SU-DHL-6 (cell line): ENCODE measurements around the gene KCNF1.

Experiments used
- H2AFZ ChIP-seq: fragments of 200-600 bp; sonication (generic); 2 replicates; pipeline ENCODE4 v1.6.1; 2014; ENCODE audit warnings: low read depth, mild to moderate bottlenecking, moderate library complexity, mixed read lengths, antibody characterized with exemption, low read length; ENCODE audit not compliant: severe bottlenecking
- H3F3A ChIP-seq: fragments of 200-600 bp; shearing (Covaris generic); 2 replicates; pipeline ENCODE4 v1.6.0; 2016; ENCODE audit warnings: antibody characterized with exemption, mild to moderate bottlenecking; ENCODE audit not compliant: insufficient read depth
- H3K27ac ChIP-seq: fragments of 200-600 bp; sonication (generic); 2 replicates; pipeline ENCODE4 v1.5.1; 2016; ENCODE audit warnings: low read depth, mild to moderate bottlenecking, low read length, moderate library complexity, mixed read lengths
- H3K27me3 ChIP-seq: fragments of 200-600 bp; sonication (generic), shearing (Covaris generic); 2 replicates; pipeline ENCODE4 v1.6.0; 2014; ENCODE audit warnings: mild to moderate bottlenecking, low read length
- H3K36me3 ChIP-seq: fragments of 200-600 bp; sonication (generic); 2 replicates; pipeline ENCODE4 v1.6.1; 2014; ENCODE audit warnings: mild to moderate bottlenecking, low read length, mixed read lengths
- H3K4me2 ChIP-seq: fragments of 300-600, 200-600 bp; shearing (Covaris generic), sonication (generic); 2 replicates; pipeline ENCODE4 v1.6.0; 2014; ENCODE audit warnings: low read length, low read depth, mild to moderate bottlenecking; ENCODE audit not compliant: poor library complexity, severe bottlenecking
- H3K4me3 ChIP-seq: fragments of 200-600 bp; sonication (generic); 2 replicates; pipeline ENCODE4 v1.5.1; 2014; ENCODE audit warnings: antibody characterized with exemption, low read length, mild to moderate bottlenecking, mixed read lengths; ENCODE audit not compliant: insufficient read depth, poor library complexity, severe bottlenecking
- H3K79me2 ChIP-seq: fragments of 200-600 bp; sonication (generic); 2 replicates; pipeline ENCODE4 v1.6.1; 2014; ENCODE audit warnings: mild to moderate bottlenecking, low read length, moderate library complexity; ENCODE audit not compliant: insufficient read depth
- H3K9ac ChIP-seq: fragments of 200-600 bp; sonication (generic); 2 replicates; pipeline ENCODE4 v1.7.0; 2014; ENCODE audit warnings: mild to moderate bottlenecking, low read length
- H3K9me2 ChIP-seq: fragments of 200-600 bp; sonication (generic); replicated peaks from 2 replicates; pipeline ENCODE4 v1.6.1; 2014; ENCODE audit warnings: low read length; ENCODE audit not compliant: insufficient read depth
- H3K9me3 ChIP-seq: fragments of 200-600 bp; sonication (generic); 2 replicates; pipeline ENCODE4 v1.6.1; 2014; ENCODE audit warnings: low read length, mixed read lengths; ENCODE audit not compliant: insufficient read depth
- H4K20me1 ChIP-seq: fragments of 200-600 bp; sonication (generic); 2 replicates; pipeline ENCODE4 v1.6.1; 2014; ENCODE audit warnings: low read depth, mild to moderate bottlenecking, antibody characterized with exemption, low read length, moderate library complexity, mixed read lengths
- CTCF ChIP-seq: fragments of 200-600 bp; sonication (generic); IDR thresholded peaks from one replicate; pipeline ENCODE4 v1.5.1; 2017; ENCODE audit warnings: antibody characterized with exemption, mild to moderate bottlenecking, low read length, moderate library complexity; ENCODE audit not compliant: insufficient read depth, poor library complexity, severe bottlenecking
- EZH2phosphoT487 ChIP-seq: fragments of 200-600 bp; sonication (generic), shearing (Covaris generic); conservative IDR thresholded peaks from 2 replicates; pipeline ENCODE4 v1.6.1; 2018; ENCODE audit warnings: mild to moderate bottlenecking, antibody characterized with exemption, low read length, moderate library complexity, mixed read lengths

Gene KCNF1

GRCh38 chr2:10914272-10914693 is 2.5 kb downstream of the KCNF1 start:
- H3K4me2 ChIP-seq: no peak overlapping the region
- no peaks in the 10 kb centered on the region for H3K79me2 ChIP-seq
- H4K20me1 ChIP-seq: no peaks in the 10 kb centered on the region

GRCh38 chr2:10915236-10915635 is 3.5 kb downstream of the KCNF1 start:
- H3F3A ChIP-seq: no peaks in the 10 kb centered on the region

More at GRCh38 chr2:10914272-10914693, 2.5 kb downstream of the KCNF1 start:
- Histone ChIP-seq H3K9ac (no peak overlapping the region), H3K36me3 (no peaks in the 10 kb centered on the region), H3K4me3 (no peak overlapping the region), H3K27ac (no peak overlapping the region), H3K27me3 (no peaks in the 10 kb centered on the region), H3F3A (no peaks in the 10 kb centered on the region), H2AFZ (no peak overlapping the region), H3K9me3 (no peaks in the 10 kb centered on the region), H3K9me2 (no peaks in the 10 kb centered on the region)
- TF ChIP-seq CTCF: no peak
- no peak for TF ChIP-seq EZH2phosphoT487

GRCh38 chr2:10915731-10916276 is 4.1 kb downstream of the KCNF1 start:
- Histone ChIP-seq H3K9me2 (no peaks in the 10 kb centered on the region), H3F3A (no peaks in the 10 kb centered on the region), H4K20me1 (no peaks in the 10 kb centered on the region), H3K9me3 (no peaks in the 10 kb centered on the region), H2AFZ (no peak overlapping the region), H3K9ac (no peak overlapping the region), H3K4me2 (no peak overlapping the region), H3K4me3 (no peak overlapping the region), H3K27me3 (no peaks in the 10 kb centered on the region), H3K36me3 (no peaks in the 10 kb centered on the region), H3K79me2 (no peaks in the 10 kb centered on the region), H3K27ac (no peak overlapping the region)
- TF ChIP-seq EZH2phosphoT487 (no peak), CTCF (no peak)

More at GRCh38 chr2:10915236-10915635, 3.5 kb downstream of the KCNF1 start:
- Histone ChIP-seq H3K27me3 (no peaks in the 10 kb centered on the region), H3K4me3 (no peak overlapping the region), H3K9me3 (no peaks in the 10 kb centered on the region), H3K4me2 (no peak overlapping the region), H3K36me3 (no peaks in the 10 kb centered on the region), H2AFZ (no peak overlapping the region), H3K9me2 (no peaks in the 10 kb centered on the region), H3K27ac (no peak overlapping the region), H4K20me1 (no peaks in the 10 kb centered on the region), H3K79me2 (no peaks in the 10 kb centered on the region), H3K9ac (no peak overlapping the region)
- no peak for TF ChIP-seq EZH2phosphoT487
- no peak for TF ChIP-seq CTCF

GRCh38 chr2:10916953-10917352 is 5.2 kb downstream of the KCNF1 start:
- Histone ChIP-seq H3K9me2 (no peaks in the 10 kb centered on the region), H3K79me2 (no peaks in the 10 kb centered on the region), H3K4me2 (no peak overlapping the region), H3K9me3 (no peaks in the 10 kb centered on the region), H3K9ac (no peak overlapping the region), H3F3A (no peaks in the 10 kb centered on the region), H3K27ac (no peak overlapping the region), H3K27me3 (no peaks in the 10 kb centered on the region), H3K4me3 (no peak overlapping the region), H3K36me3 (no peaks in the 10 kb centered on the region), H4K20me1 (no peaks in the 10 kb centered on the region), H2AFZ (no peak overlapping the region)
- TF ChIP-seq EZH2phosphoT487 (no peak), CTCF (no peak)
